Endometrial microvascular endothelial cells (primary cell): Measurements from ENCODE around the gene ST3GAL3. TPM values are rescaled to one million over a fixed set of nuclear protein-coding genes. Genes with fewer than 3 reads are reported as not detected.

Experiments used
- in situ Hi-C: cut with HindIII; loops from 2 replicates; pipeline ENCODE4 v1.10.0; 2017; ENCODE audit warnings: low sequenced_read_pairs, low pct_unique_long_range_greater_than_20kb; ENCODE audit errors: inconsistent ontology term
- total RNA-seq: library from RNA; depleted of rRNA; stranded (reverse); fragments of >200 nt; gene quantifications from one replicate; pipeline ENCODE4 v1.2.3, GENCODE V29; 2015; ENCODE audit errors: inconsistent ontology term

The ST3GAL3 gene
- total RNA-seq, 1 donor from 2014 or later: 9.0 TPM

DNA sequence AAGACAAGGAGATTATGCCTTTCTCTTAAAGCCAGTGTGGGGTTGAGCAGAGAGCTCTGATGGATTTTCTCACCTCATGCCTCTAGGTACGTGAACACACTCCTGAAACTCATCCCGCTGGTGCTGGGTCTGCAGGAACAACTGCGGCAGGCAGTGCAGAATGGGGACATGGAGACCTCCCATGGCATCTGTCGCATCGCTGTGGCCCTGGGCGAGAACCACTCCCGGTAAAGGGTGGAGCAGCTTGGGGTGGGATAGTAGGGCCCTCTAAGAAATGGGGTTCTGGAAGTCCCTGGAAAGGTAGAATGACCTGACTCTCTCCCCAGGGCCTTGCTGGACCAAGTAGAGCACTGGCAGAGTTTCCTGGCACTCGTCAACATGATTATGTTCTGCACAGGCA, 248.9 kb downstream of the ST3GAL3 start:
- in situ Hi-C loops: no loop called here

- in situ Hi-C loops: no loop called here
These were observed 250.2 kb downstream of the ST3GAL3 start for GRCh38 chr1:43957407-43958040.

DNA sequence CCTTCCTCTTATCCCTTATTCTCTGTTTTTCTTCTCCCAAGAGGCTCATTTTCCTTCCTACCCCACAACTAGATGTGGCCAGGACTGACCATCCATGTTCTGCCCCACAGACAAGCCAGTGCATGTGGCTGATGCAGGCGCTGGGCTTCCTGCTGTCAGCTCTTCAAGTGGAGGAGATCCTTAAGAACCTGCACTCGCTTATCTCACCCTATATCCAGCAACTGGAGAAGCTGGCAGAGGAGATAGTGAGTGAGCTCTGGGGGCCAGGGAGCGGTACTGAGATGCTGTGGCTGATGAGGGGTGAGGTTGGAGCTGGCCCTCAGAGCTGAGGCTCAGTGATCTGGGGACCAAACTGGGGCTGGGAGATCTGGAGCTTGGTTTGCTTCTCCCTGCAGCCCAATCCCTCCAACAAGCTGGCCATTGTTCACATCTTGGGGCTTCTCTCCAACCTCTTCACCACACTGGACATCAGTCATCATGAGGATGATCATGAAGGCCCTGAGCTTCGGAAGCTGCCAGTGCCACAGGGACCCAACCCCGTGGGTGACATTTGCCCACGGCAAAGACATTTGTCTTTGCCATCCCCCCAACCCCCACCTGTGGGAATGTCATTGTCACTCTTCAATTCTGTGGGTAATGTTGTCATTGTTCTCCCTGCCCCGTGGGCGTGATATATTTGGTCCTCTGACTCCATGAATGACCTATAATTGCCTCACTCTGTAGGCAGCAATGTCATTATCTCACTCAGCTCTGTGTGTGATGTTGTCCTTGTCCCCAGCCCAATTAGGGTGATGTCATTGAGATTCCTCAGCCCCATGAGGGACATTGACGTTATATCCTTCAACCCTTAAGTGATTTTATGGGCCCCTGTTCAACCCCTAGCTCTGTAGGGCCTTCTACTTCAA, 251.3 kb downstream of the ST3GAL3 start:
- in situ Hi-C loops: no loop called here

DNA sequence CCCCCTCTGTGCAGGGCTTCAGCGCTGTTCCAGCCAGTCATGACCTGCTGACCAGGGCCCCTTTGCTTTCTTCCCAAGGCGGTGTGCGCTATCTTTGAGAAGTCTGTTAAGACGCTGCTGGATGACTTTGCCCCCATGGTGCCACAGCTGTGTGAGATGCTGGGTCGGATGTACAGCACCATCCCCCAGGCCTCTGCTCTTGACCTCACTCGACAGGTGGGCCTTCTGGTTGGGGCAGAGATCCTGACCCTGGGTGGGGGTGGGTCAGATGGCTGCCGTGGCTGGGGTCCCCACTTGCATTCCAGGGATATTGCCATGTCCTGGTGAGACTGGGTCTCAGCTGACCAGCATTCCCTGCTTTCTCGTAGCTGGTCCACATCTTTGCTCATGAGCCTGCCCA, 253.5 kb downstream of the ST3GAL3 start:
- in situ Hi-C loops: no loop called here

- in situ Hi-C loops: no loop called here
These were observed 254.4 kb downstream of the ST3GAL3 start for GRCh38 chr1:43961692-43962091.

- in situ Hi-C loops: no loop called here
These were observed 255.0 kb downstream of the ST3GAL3 start for GRCh38 chr1:43962324-43962723.

DNA sequence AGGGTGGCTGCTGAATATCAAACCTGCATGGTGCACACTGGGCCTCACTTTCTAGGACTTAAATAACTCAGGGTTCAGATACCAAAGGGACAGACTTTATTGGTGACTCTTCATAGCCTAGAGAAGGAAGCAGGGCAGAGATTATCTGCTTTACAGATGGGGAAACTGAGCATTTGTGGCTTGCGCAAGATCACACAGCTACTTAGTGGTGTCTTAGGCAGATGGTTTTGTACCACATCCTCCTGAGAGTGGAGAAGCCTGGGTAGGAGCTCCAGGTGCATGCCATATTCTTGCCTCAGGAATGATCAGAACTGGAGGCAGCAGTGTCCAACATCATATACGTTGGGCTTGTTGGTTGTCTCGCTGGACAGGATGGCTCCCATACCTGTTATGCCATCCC, 255.7 kb downstream of the ST3GAL3 start:
- in situ Hi-C loops: no loop called here

- in situ Hi-C loops: no loop called here
These were observed 256.6 kb downstream of the ST3GAL3 start for GRCh38 chr1:43963890-43964289.

GRCh38 chr1:43965316-43965715, 258.0 kb downstream of the ST3GAL3 start:
- in situ Hi-C loops: no loop called here

- in situ Hi-C loops: no loop called here
These were observed 261.1 kb downstream of the ST3GAL3 start for GRCh38 chr1:43968348-43968948.

GRCh38 chr1:43969416-43969745, 262.0 kb downstream of the ST3GAL3 start:
- in situ Hi-C loops: no loop called here

DNA sequence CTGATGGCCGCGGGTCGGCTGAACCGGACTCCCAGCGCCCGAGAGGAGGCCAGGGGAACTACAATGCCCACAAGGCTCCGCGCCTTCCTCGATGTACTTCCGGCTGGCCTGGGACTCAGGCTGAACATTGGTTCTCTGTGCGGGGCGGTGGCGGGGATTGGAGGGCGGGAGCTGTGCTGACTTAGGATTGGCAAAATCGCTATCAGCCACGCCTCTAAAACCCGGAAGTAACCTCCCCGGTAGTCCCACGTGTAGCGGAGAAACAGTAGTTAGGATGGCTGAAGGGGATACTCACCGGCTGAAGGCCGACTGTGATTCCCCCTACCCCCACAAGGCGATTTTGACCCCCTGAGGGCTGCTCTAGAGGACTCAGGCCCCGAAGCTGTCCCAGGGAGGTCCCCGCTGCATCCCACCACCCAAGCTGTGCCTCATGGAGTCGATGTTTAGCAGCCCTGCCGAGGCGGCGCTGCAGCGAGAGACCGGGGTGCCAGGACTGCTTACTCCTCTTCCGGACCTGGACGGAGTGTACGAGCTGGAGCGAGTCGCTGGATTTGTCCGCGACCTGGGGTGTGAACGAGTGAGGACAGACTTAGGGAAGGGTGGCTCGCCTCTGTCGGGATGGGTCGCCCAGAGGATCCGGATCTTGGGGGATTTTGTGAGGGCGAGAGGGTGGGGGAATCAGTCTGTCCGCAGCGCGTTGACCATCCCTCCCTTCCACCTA, 262.6 kb downstream of the ST3GAL3 start, which contains the start of gene DPH2:
Gene DPH2, plus strand, starts transcription at position 265 of the 721 bp plus-strand sequence. Its CDS starts 166 bp downstream, at position 431.
- in situ Hi-C loops: no loop called here

GRCh38 chr1:43970502-43970901, 263.2 kb downstream of the ST3GAL3 start:
- in situ Hi-C loops: no loop called here

DNA sequence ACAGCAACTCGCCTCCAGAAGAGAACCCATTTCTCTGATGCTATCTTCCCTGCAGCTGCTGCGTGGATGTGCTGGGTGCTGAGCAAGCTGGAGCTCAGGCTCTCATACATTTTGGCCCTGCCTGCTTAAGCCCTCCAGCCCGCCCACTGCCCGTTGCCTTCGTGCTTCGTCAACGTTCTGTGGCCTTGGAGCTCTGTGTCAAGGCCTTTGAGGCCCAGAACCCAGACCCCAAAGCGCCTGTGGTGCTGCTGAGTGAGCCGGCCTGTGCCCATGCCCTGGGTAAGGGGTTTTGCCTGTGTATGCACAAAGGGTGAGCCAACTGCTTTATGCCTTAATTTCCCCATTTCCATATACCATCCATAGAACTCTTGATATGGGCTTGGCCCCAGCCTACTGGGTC, 263.6 kb downstream of the ST3GAL3 start:
- in situ Hi-C loops: no loop called here

- in situ Hi-C loops: no loop called here
These were observed 264.1 kb downstream of the ST3GAL3 start for GRCh38 chr1:43971336-43971980.

- in situ Hi-C loops: no loop called here
These were observed 266.7 kb downstream of the ST3GAL3 start for GRCh38 chr1:43973981-43974442.

GRCh38 chr1:43974443-43975248, 267.3 kb downstream of the ST3GAL3 start, which contains the start of gene ATP6V0B:
TSS of gene ATP6V0B (plus strand) at chr1:43974960. CDS start at chr1:43975041, 81 bp downstream.
- in situ Hi-C loops: no loop called here
